ENCODE data around the gene NAA35. TPM values are rescaled to one million over a fixed set of nuclear protein-coding genes. Genes with fewer than 3 reads are reported as not detected.

NAA35 gene
- total RNA-seq = 10 to 100 TPM; 16.7 to 26.2 TPM

- Histone ChIP-seq H3K36me3 (no peaks in the 10 kb centered on the region), H3K27ac (peak within 1 kb of the TSS; percentile 93 to 97), H3K4me3 (peak within 1 kb of the TSS; percentile 71 to 94), H3K9me3 (no peaks in the 10 kb centered on the region), H3K27me3 (replicated peaks; ENCODE audit: insufficient read depth) (no peaks in the 10 kb centered on the region), H3K4me1 (replicated peaks) (peaks cover 3% of the 10 kb centered on the region)
- DNase-seq (ENCODE audit: low spot score) = peak; percentile 99
- TF ChIP-seq CTCF (IDR thresholded peaks at IDR 0.05) = peak in 1 of 4 experiments; percentile 35
- TF ChIP-seq POLR2AphosphoS5 (IDR thresholded peaks at IDR 0.05) = peak; percentile 97
- TF ChIP-seq POLR2A (IDR thresholded peaks at IDR 0.05) = peak; percentile 85
- under 1% methylated on average over 63 of the region's 93 CpGs for WGBS
- intact Hi-C loops (cut with DNase I) = no loop called here
Measured at GRCh38 chr9:85940832-85941621, at the start of gene NAA35. NAA35 (plus strand) TSS chr9:85941146; CDS start chr9:85942160, 1,014 bp downstream.

- H3K27me3 ChIP-seq (replicated peaks; ENCODE audit: insufficient read depth) = no peaks in the 10 kb centered on the region
- no peak overlapping the region for H3K4me3 ChIP-seq
- 96% methylated on average over 1 of the region's 1 CpG for WGBS
- intact Hi-C loops (cut with DNase I) = no loop called here
- no peaks in the 10 kb centered on the region for H3K9me3 ChIP-seq
- no peak for TF ChIP-seq POLR2AphosphoS5 (IDR thresholded peaks at IDR 0.05)
- no peak for TF ChIP-seq POLR2A (IDR thresholded peaks at IDR 0.05)
- no peak for TF ChIP-seq CTCF (IDR thresholded peaks at IDR 0.05)
- H3K36me3 ChIP-seq = no peaks in the 10 kb centered on the region
- no peaks in the 10 kb centered on the region for H3K4me1 ChIP-seq (replicated peaks)
- DNase-seq (ENCODE audit: low spot score) = no peak
- no peak overlapping the region for H3K27ac ChIP-seq
Measured at GRCh38 chr9:85892401-85892800, 48.5 kb upstream of the NAA35 start.

GRCh38 chr9:85895685-85896084 lies 45.3 kb upstream of the NAA35 start:
- Histone ChIP-seq H3K4me1 (replicated peaks) (no peaks in the 10 kb centered on the region), H3K9me3 (no peaks in the 10 kb centered on the region), H3K27me3 (replicated peaks; ENCODE audit: insufficient read depth) (no peaks in the 10 kb centered on the region), H3K27ac (no peak overlapping the region), H3K4me3 (no peak overlapping the region), H3K36me3 (no peaks in the 10 kb centered on the region)
- TF ChIP-seq POLR2A (IDR thresholded peaks at IDR 0.05) = no peak
- TF ChIP-seq POLR2AphosphoS5 (IDR thresholded peaks at IDR 0.05) = no peak
- no peak for TF ChIP-seq CTCF (IDR thresholded peaks at IDR 0.05)
- intact Hi-C loops (cut with DNase I) = no loop called here
- no peak for DNase-seq (ENCODE audit: low spot score)
- WGBS = 98% methylated on average over 2 of the region's 2 CpGs

- Histone ChIP-seq H3K9me3 (no peaks in the 10 kb centered on the region), H3K27ac (no peak overlapping the region), H3K4me1 (replicated peaks) (no peaks in the 10 kb centered on the region), H3K4me3 (no peak overlapping the region), H3K27me3 (replicated peaks; ENCODE audit: insufficient read depth) (no peaks in the 10 kb centered on the region), H3K36me3 (no peaks in the 10 kb centered on the region)
- TF ChIP-seq POLR2AphosphoS5 (IDR thresholded peaks at IDR 0.05) (no peak), POLR2A (IDR thresholded peaks at IDR 0.05) (no peak), CTCF (IDR thresholded peaks at IDR 0.05) (no peak)
- no peak for DNase-seq (ENCODE audit: low spot score)
- intact Hi-C loops (cut with DNase I) = no loop called here
- 74% methylated on average over 4 of the region's 4 CpGs for WGBS
Measured at GRCh38 chr9:85897848-85898247, 43.1 kb upstream of the NAA35 start.

GRCh38 chr9:85898332-85898731 lies 42.6 kb upstream of the NAA35 start:
- Histone ChIP-seq H3K27me3 (replicated peaks; ENCODE audit: insufficient read depth) (no peaks in the 10 kb centered on the region), H3K4me3 (no peak overlapping the region), H3K4me1 (replicated peaks) (no peaks in the 10 kb centered on the region), H3K36me3 (no peaks in the 10 kb centered on the region), H3K9me3 (no peaks in the 10 kb centered on the region), H3K27ac (no peak overlapping the region)
- intact Hi-C loops (cut with DNase I) = no loop called here
- TF ChIP-seq POLR2A (IDR thresholded peaks at IDR 0.05) (no peak), POLR2AphosphoS5 (IDR thresholded peaks at IDR 0.05) (no peak), CTCF (IDR thresholded peaks at IDR 0.05) (no peak)
- 84% methylated on average over 6 of the region's 6 CpGs for WGBS
- DNase-seq (ENCODE audit: low spot score) = no peak
